ENCODE data around the gene KDM1B. TPM values are rescaled to one million over a fixed set of nuclear protein-coding genes. Genes with fewer than 3 reads are reported as not detected.

Gene KDM1B
- total and polyA plus RNA-seq, 9 of the 15 experiments (the other 6 are each of a cell fraction or from before 2014, with no cell fraction given): 1.4 to 58.9 (median 36.3) TPM

DNA sequence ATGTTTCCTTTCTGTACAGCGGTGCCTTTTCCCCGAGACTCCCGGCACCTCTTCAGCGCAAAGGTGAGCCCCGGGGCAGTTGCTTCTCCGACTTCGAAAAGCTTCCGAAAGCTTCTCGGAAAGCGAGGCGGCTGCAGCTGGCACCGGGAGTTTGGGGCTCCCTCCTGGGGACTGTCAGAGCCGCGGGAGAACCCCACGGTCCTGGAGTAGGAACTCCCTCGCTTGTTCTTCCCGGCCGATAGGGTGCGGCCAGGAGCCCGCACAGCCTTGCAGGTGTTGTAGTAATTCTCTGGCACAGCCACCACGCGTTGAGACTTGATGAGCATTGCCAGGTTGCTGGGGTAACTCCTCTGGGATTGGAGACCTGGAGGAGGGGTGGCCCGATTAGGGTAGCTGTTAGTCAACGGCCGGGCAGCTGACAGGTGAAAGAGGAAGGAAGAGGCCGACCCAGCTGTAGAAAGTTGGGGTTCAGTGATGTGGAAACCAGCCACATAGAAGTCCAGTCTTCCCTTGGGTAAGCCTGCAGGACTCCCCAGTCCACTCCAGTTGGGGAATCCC lies 721 bp downstream of the KDM1B start (continued):
- no peak for TF ChIP-seq POU5F1 (IDR thresholded peaks at IDR 0.05; ENCODE audit: borderline replicate concordance, low read depth, low read length, partially characterized antibody)
- TF ChIP-seq HMGN3 (IDR thresholded peaks at IDR 0.05; ENCODE audit: borderline replicate concordance, extremely low read depth, insufficient read length, low read depth, low read length): no peak
- no peak for TF ChIP-seq KDM5B (IDR thresholded peaks at IDR 0.05; ENCODE audit: insufficient replicate concordance, low read depth, low read length)
- no peak for TF ChIP-seq POLR2G (IDR thresholded peaks at IDR 0.05; ENCODE audit: low read depth, low read length)
- no peak for TF ChIP-seq ZNF23 (CRISPR knock-in tag; IDR thresholded peaks at IDR 0.05)
- no peak for TF ChIP-seq ZNF12 (CRISPR knock-in tag; IDR thresholded peaks at IDR 0.05)
- no peak for TF ChIP-seq MTA2 (IDR thresholded peaks at IDR 0.05; ENCODE audit: low read depth)
- no peak for TF ChIP-seq BRCA1 (IDR thresholded peaks at IDR 0.05)
- TF ChIP-seq BRCA1 (CRISPR knock-in tag; IDR thresholded peaks at IDR 0.05): no peak
- TF ChIP-seq ZNF239 (CRISPR knock-in tag; IDR thresholded peaks at IDR 0.05): no peak
- TF ChIP-seq, protein P1, sequence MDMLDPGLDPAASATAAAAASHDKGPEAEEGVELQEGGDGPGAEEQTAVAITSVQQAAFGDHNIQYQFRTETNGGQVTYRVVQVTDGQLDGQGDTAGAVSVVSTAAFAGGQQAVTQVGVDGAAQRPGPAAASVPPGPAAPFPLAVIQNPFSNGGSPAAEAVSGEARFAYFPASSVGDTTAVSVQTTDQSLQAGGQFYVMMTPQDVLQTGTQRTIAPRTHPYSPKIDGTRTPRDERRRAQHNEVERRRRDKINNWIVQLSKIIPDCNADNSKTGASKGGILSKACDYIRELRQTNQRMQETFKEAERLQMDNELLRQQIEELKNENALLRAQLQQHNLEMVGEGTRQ (CRISPR knock-in tag; IDR thresholded peaks at IDR 0.05): no peak
- TF ChIP-seq ZNF584 (CRISPR knock-in tag; IDR thresholded peaks at IDR 0.05; ENCODE audit: low read depth): no peak
- TF ChIP-seq SNIP1 (IDR thresholded peaks at IDR 0.05; ENCODE audit: low read depth): no peak
- no peak for TF ChIP-seq C11orf30 (IDR thresholded peaks at IDR 0.05; ENCODE audit: low read depth)
- TF ChIP-seq ZC3H11A (IDR thresholded peaks at IDR 0.05; ENCODE audit: low read depth, low read length): no peak
- TF ChIP-seq, protein P2, sequence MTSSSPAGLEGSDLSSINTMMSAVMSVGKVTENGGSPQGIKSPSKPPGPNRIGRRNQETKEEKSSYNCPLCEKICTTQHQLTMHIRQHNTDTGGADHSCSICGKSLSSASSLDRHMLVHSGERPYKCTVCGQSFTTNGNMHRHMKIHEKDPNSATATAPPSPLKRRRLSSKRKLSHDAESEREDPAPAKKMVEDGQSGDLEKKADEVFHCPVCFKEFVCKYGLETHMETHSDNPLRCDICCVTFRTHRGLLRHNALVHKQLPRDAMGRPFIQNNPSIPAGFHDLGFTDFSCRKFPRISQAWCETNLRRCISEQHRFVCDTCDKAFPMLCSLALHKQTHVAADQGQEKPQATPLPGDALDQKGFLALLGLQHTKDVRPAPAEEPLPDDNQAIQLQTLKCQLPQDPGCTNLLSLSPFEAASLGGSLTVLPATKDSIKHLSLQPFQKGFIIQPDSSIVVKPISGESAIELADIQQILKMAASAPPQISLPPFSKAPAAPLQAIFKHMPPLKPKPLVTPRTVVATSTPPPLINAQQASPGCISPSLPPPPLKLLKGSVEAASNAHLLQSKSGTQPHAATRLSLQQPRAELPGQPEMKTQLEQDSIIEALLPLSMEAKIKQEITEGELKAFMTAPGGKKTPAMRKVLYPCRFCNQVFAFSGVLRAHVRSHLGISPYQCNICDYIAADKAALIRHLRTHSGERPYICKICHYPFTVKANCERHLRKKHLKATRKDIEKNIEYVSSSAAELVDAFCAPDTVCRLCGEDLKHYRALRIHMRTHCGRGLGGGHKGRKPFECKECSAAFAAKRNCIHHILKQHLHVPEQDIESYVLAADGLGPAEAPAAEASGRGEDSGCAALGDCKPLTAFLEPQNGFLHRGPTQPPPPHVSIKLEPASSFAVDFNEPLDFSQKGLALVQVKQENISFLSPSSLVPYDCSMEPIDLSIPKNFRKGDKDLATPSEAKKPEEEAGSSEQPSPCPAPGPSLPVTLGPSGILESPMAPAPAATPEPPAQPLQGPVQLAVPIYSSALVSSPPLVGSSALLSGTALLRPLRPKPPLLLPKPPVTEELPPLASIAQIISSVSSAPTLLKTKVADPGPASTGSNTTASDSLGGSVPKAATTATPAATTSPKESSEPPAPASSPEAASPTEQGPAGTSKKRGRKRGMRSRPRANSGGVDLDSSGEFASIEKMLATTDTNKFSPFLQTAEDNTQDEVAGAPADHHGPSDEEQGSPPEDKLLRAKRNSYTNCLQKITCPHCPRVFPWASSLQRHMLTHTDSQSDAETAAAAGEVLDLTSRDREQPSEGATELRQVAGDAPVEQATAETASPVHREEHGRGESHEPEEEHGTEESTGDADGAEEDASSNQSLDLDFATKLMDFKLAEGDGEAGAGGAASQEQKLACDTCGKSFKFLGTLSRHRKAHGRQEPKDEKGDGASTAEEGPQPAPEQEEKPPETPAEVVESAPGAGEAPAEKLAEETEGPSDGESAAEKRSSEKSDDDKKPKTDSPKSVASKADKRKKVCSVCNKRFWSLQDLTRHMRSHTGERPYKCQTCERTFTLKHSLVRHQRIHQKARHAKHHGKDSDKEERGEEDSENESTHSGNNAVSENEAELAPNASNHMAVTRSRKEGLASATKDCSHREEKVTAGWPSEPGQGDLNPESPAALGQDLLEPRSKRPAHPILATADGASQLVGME (CRISPR knock-in tag; IDR thresholded peaks at IDR 0.05): no peak
- TF ChIP-seq, protein P3, sequence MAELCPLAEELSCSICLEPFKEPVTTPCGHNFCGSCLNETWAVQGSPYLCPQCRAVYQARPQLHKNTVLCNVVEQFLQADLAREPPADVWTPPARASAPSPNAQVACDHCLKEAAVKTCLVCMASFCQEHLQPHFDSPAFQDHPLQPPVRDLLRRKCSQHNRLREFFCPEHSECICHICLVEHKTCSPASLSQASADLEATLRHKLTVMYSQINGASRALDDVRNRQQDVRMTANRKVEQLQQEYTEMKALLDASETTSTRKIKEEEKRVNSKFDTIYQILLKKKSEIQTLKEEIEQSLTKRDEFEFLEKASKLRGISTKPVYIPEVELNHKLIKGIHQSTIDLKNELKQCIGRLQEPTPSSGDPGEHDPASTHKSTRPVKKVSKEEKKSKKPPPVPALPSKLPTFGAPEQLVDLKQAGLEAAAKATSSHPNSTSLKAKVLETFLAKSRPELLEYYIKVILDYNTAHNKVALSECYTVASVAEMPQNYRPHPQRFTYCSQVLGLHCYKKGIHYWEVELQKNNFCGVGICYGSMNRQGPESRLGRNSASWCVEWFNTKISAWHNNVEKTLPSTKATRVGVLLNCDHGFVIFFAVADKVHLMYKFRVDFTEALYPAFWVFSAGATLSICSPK (IDR thresholded peaks at IDR 0.05; ENCODE audit: borderline replicate concordance): no peak
- TF ChIP-seq ZNF586 (CRISPR knock-in tag; conservative IDR thresholded peaks at IDR 0.05): no peak
- TF ChIP-seq BCOR (IDR thresholded peaks at IDR 0.05): no peak
- no peak for TF ChIP-seq MTF1 (CRISPR knock-in tag; IDR thresholded peaks at IDR 0.05; ENCODE audit: borderline replicate concordance)
- no peak for TF ChIP-seq TAF15 (IDR thresholded peaks at IDR 0.05; ENCODE audit: low read depth, low read length)
- TF ChIP-seq SRSF1 (IDR thresholded peaks at IDR 0.05; ENCODE audit: low read depth, low read length): no peak

All from K562 (cell line).